Parathyroid adenoma (tissue), 2 donors: ENCODE measurements around the gene CHTOP.

ENCODE experiments used
- H2AFZ ChIP-seq: fragments of 300-600 bp; sonication (generic); one replicate; pipeline ENCODE4 v1.7.0; 2017; ENCODE audit warnings: antibody characterized with exemption, mild to moderate bottlenecking
- H3K27ac ChIP-seq: fragments of 300-600 bp; sonication (generic); one replicate; pipeline ENCODE4 v1.7.0; 2017
- H3K27me3 ChIP-seq: fragments of 300-600 bp; sonication (generic); one replicate; pipeline ENCODE4 v1.7.0; 2017; ENCODE audit warnings: low read length; ENCODE audit not compliant: control insufficient read depth, insufficient read depth
- H3K36me3 ChIP-seq: fragments of 300-600 bp; sonication (generic); one replicate; pipeline ENCODE4 v1.7.0; 2017; ENCODE audit warnings: low read length; ENCODE audit not compliant: control insufficient read depth, insufficient read depth
- H3K4me1 ChIP-seq: fragments of 300-600 bp; sonication (generic); one replicate; pipeline ENCODE4 v1.7.0; 2017; ENCODE audit warnings: control low read depth
- H3K4me2 ChIP-seq: fragments of 300-600 bp; sonication (generic); one replicate; pipeline ENCODE4 v1.7.0; 2017; ENCODE audit warnings: low read length
- H3K4me3 ChIP-seq: fragments of 300-600 bp; sonication (generic); one replicate; pipeline ENCODE4 v1.7.0; 2017; ENCODE audit warnings: low read depth, low read length
- H3K79me2 ChIP-seq: fragments of 300-600 bp; sonication (generic); one replicate; pipeline ENCODE4 v1.7.0; 2017; ENCODE audit warnings: control low read depth
- H3K9ac ChIP-seq: fragments of 300-600 bp; sonication (generic); one replicate; pipeline ENCODE4 v1.7.0; 2017; ENCODE audit warnings: mild to moderate bottlenecking
- H3K9me3 ChIP-seq: fragments of 300-600 bp; sonication (generic); one replicate; pipeline ENCODE4 v1.7.0; 2017; ENCODE audit warnings: low read length; ENCODE audit not compliant: control insufficient read depth
- CTCF ChIP-seq: fragments of 300-600 bp; sonication (generic); IDR thresholded peaks from one replicate; pipeline ENCODE4 v1.7.0; 2017; ENCODE audit warnings: antibody characterized with exemption, mild to moderate bottlenecking
- donor health status: primary hyperparathyroidism.

CHTOP gene

GRCh38 chr1:153608742-153609584 is 24.9 kb upstream of the CHTOP start:
- Histone ChIP-seq H2AFZ (peak overlapping the region; percentile 53), H3K4me3 (peak overlapping the region; percentile 40), H3K4me2 (peak overlapping the region; percentile 56), H3K79me2 (peaks cover 5% of the 10 kb centered on the region), H3K4me1 (peaks cover 25% of the 10 kb centered on the region), H3K27me3 (no peaks in the 10 kb centered on the region), H3K9me3 (no peaks in the 10 kb centered on the region), H3K36me3 (no peaks in the 10 kb centered on the region), H3K27ac (peak overlapping the region; percentile 79), H3K9ac (no peak overlapping the region)
- TF ChIP-seq CTCF, result no peak

DNA sequence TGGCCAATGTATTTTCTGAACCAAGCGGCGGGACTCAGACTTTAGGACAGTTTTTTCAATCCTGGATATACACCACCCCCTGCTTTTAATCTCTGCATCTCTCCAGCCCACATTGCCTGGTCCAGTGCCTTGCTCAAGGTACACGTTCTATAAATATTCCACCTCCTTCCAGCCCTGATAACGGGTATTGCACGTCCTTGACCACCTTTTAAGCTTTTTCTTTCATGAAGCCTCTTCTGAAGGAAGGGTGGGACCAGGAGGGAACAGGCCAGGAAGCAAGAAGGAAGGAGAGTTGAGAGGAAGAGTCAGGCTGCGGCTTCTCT is 24.3 kb upstream of the CHTOP start:
- no peak for TF ChIP-seq CTCF
- H3K36me3 ChIP-seq, result no peaks in the 10 kb centered on the region
- H3K4me3 ChIP-seq, result peak overlapping the region; percentile 40
- peaks cover 25% of the 10 kb centered on the region for H3K4me1 ChIP-seq
- H3K9me3 ChIP-seq, result no peaks in the 10 kb centered on the region
- H2AFZ ChIP-seq, result peak overlapping the region; percentile 53
- H3K27me3 ChIP-seq, result no peaks in the 10 kb centered on the region
- no peak overlapping the region for H3K9ac ChIP-seq
- H3K4me2 ChIP-seq, result peak overlapping the region; percentile 56
- H3K27ac ChIP-seq, result peak overlapping the region; percentile 79
- peaks cover 5% of the 10 kb centered on the region for H3K79me2 ChIP-seq

GRCh38 chr1:153610334-153610733 is 23.5 kb upstream of the CHTOP start:
- Histone ChIP-seq H3K79me2 (peaks cover 5% of the 10 kb centered on the region), H3K4me3 (no peak overlapping the region), H3K27ac (peak overlapping the region; percentile 79), H3K9ac (no peak overlapping the region), H3K4me2 (peak overlapping the region; percentile 37), H2AFZ (no peak overlapping the region), H3K36me3 (no peaks in the 10 kb centered on the region), H3K27me3 (no peaks in the 10 kb centered on the region), H3K9me3 (no peaks in the 10 kb centered on the region), H3K4me1 (peaks cover 25% of the 10 kb centered on the region)
- no peak for TF ChIP-seq CTCF

- Histone ChIP-seq H3K27me3 (no peaks in the 10 kb centered on the region), H3K9ac (no peak overlapping the region), H3K9me3 (no peaks in the 10 kb centered on the region), H3K36me3 (no peaks in the 10 kb centered on the region), H3K4me2 (peak overlapping the region; percentile 37), H3K4me1 (peaks cover 25% of the 10 kb centered on the region), H3K79me2 (peaks cover 5% of the 10 kb centered on the region), H3K4me3 (no peak overlapping the region), H3K27ac (peak overlapping the region; percentile 79), H2AFZ (no peak overlapping the region)
- no peak for TF ChIP-seq CTCF
Observed at GRCh38 chr1:153610811-153611301, 23.0 kb upstream of the CHTOP start.

DNA sequence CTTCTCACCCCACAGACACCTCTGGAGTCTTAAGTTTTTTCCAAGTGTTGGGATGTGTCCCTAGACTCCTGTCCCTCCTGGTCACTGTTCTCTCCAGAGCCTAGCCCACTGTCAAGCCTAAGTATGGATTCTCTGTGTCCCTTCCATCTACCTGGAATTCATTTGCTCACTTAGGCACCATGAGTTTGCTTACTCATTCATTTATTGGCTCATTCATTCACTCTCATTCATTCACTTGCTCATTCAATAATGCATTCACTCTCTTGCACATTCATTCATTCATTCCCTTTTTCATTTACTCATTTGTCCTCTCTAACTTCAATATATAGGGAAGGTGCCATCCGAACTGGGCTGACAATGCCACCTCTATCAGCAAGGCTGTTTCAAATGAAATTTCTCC is 22.5 kb upstream of the CHTOP start:
- H3K4me1 ChIP-seq, result peaks cover 25% of the 10 kb centered on the region
- no peaks in the 10 kb centered on the region for H3K27me3 ChIP-seq
- no peak overlapping the region for H3K9ac ChIP-seq
- peak overlapping the region; percentile 83 for H3K27ac ChIP-seq
- peak overlapping the region; percentile 79 for H3K4me3 ChIP-seq
- peak overlapping the region; percentile 92 for H3K4me2 ChIP-seq
- no peaks in the 10 kb centered on the region for H3K36me3 ChIP-seq
- H2AFZ ChIP-seq, result no peak overlapping the region
- peaks cover 5% of the 10 kb centered on the region for H3K79me2 ChIP-seq
- no peak for TF ChIP-seq CTCF
- no peaks in the 10 kb centered on the region for H3K9me3 ChIP-seq
